OCI-LY7 (cell line): ENCODE data around the gene ZMAT5. TPM values are rescaled to one million over a fixed set of nuclear protein-coding genes. Genes with fewer than 3 reads are reported as not detected.

Source experiments
- BruUV-seq: library from RNA; stranded (reverse); fragments of 400-500 nt; replicated peaks from 2 replicates; lab custom pipeline; 2021; lab: Mats Ljungman, UMichigan
- CTCF ChIA-PET: fragments of 300-600 bp; sonication (Branson Sonifier 250); formaldehyde crosslinking; loops from one replicate; lab custom pipeline; 2022; ENCODE audit warnings: antibody characterized with exemption; ENCODE audit not compliant: unreplicated experiment; lab: Charles Lee
- POLR2A ChIA-PET: fragments of 300-600 bp; sonication (Branson Sonifier 250); formaldehyde crosslinking; loops from one replicate; lab custom pipeline; 2022; ENCODE audit warnings: antibody characterized with exemption; lab: Charles Lee
- DNase-seq: peaks from one replicate; pipeline ENCODE4 v3.0.0-alpha.2; 2015; ENCODE audit warnings: low spot score
- H2AFZ ChIP-seq: fragments of 200-600 bp; sonication (generic), shearing (Covaris generic); 2 replicates; pipeline ENCODE4 v1.6.1; 2014; ENCODE audit warnings: mild to moderate bottlenecking, antibody characterized with exemption, low read length, moderate library complexity
- H3K27ac ChIP-seq: fragments of 200-600 bp; sonication (generic); 2 replicates; pipeline ENCODE4 v1.5.1; 2014; ENCODE audit warnings: mixed run types, low read depth, mild to moderate bottlenecking, moderate library complexity, low read length, inconsistent platforms; ENCODE audit not compliant: poor library complexity, severe bottlenecking
- H3K36me3 ChIP-seq: fragments of 200-600 bp; sonication (generic); 2 replicates; pipeline ENCODE4 v1.6.1; 2014; ENCODE audit warnings: mild to moderate bottlenecking, antibody characterized with exemption, low read length, moderate library complexity, mixed read lengths; ENCODE audit not compliant: insufficient read depth
- H3K4me1 ChIP-seq: fragments of 200-600 bp; sonication (generic); 2 replicates; pipeline ENCODE4 v1.5.1; 2014; ENCODE audit warnings: mild to moderate bottlenecking, low read length; ENCODE audit not compliant: insufficient read depth, poor library complexity, severe bottlenecking
- H3K4me2 ChIP-seq: fragments of 200-600 bp; sonication (generic); 2 replicates; pipeline ENCODE4 v1.6.1; 2014; ENCODE audit warnings: mild to moderate bottlenecking, low read length
- H3K4me3 ChIP-seq: fragments of 200-600 bp; sonication (generic); 2 replicates; pipeline ENCODE4 v1.5.1; 2014; ENCODE audit warnings: mild to moderate bottlenecking, low read depth, low read length; ENCODE audit not compliant: poor library complexity, severe bottlenecking
- H3K79me2 ChIP-seq: fragments of 200-600 bp; sonication (generic); 2 replicates; pipeline ENCODE4 v1.6.1; 2016; ENCODE audit warnings: low read depth, mild to moderate bottlenecking, low read length, moderate library complexity, mixed read lengths; ENCODE audit not compliant: insufficient read depth
- H3K9me2 ChIP-seq: fragments of 200-600 bp; sonication (generic); 2 replicates; pipeline ENCODE4 v1.6.1; 2016; ENCODE audit warnings: mild to moderate bottlenecking, low read length, mixed read lengths; ENCODE audit not compliant: insufficient read depth
- H3K9me3 ChIP-seq: fragments of 200-600 bp; sonication (generic); 2 replicates; pipeline ENCODE4 v1.6.1; 2014; ENCODE audit warnings: mild to moderate bottlenecking, mixed run types, low read length, mixed read lengths
- H4K20me1 ChIP-seq: fragments of 200-600 bp; sonication (generic); 2 replicates; pipeline ENCODE4 v1.6.1; 2014; ENCODE audit warnings: mild to moderate bottlenecking, antibody characterized with exemption, low read length, moderate library complexity, mixed read lengths; ENCODE audit not compliant: insufficient read depth
- CTCF ChIP-seq: fragments of 200-600 bp; sonication (generic); conservative IDR thresholded peaks from 2 replicates; pipeline ENCODE4 v1.5.1; 2014; ENCODE audit warnings: mild to moderate bottlenecking, antibody characterized with exemption, low read length, moderate library complexity, mixed read lengths
- EZH2phosphoT487 ChIP-seq: fragments of 200-600 bp; sonication (generic); IDR thresholded peaks from 2 replicates; pipeline ENCODE4 v1.6.1; 2018; ENCODE audit warnings: low read depth, borderline replicate concordance, mild to moderate bottlenecking, mixed run types, antibody characterized with exemption, low read length, moderate library complexity, mixed read lengths
- intact Hi-C: fragments of 100-400 bp; cut with micrococcal nuclease; formaldehyde crosslinking; loops from one replicate; pipeline ENCODE4 v1.10.0; 2022; ENCODE audit not compliant: unreplicated experiment
- total RNA-seq, 2 experiments: library from RNA; depleted of rRNA in 1 of 2; stranded (reverse); fragments of >200 nt in 1 of 2; shearing (Covaris generic) in 1 of 2; gene quantifications; 2 replicates each; pipeline ENCODE4 v1.2.3, GENCODE V29; 2014 to 2022

The ZMAT5 gene
- total RNA-seq, 2 experiments from 2014 or later, result 19.1 to 21.2 TPM

DNA sequence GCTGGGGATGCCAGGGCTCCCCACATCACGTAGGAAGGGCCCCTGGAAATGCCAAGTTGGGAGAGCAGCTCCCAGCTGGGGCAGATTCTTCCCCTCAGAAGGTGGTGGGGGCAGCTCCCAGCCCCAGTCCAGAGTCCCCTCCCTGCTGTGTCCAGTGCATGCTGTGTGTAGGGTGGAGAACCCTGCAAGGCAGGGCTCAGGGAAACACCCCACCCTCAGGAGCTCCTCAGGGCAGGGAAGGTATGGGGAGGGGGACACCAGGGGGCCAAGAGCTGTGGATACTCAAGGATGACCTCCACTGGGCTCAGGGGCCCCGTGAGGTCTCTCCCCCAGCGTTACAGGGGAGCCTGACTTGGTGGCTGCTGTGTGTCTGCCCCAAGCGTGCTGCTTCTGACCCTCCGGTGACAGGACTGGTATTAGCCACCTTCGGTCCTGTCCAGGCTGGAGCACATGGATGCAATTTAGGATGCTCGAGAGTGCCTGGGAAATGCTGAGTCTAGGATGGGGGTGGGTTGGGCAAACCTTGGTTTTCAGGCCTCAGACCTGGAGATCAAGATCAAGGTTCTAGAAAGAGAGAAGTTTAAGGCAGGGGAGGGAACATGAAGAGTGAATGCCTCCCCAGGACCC, 63.1 kb downstream of the ZMAT5 start:
- H4K20me1 ChIP-seq, result no peaks in the 10 kb centered on the region
- peaks cover 38% of the 10 kb centered on the region for H3K4me1 ChIP-seq
- no peak for TF ChIP-seq CTCF
- POLR2A ChIA-PET, result no interaction called here
- H3K9me2 ChIP-seq, result no peaks in the 10 kb centered on the region
- no peak overlapping the region; the same call in 1 of the 2 replicates for H2AFZ ChIP-seq
- H3K36me3 ChIP-seq, result no peaks in the 10 kb centered on the region
- H3K9me3 ChIP-seq, result no peaks in the 10 kb centered on the region
- no peak for DNase-seq
- H3K4me3 ChIP-seq, result peak overlapping the region; percentile 14
- peak overlapping the region; percentile 75 for H3K4me2 ChIP-seq
- CTCF ChIA-PET, result interaction anchor here (0.6 kb wide), 1 partner anchor 9 kb away, joined by 3 read pairs; no protein-coding TSS in a partner anchor
- intact Hi-C loops, result no loop called here
- BruUV-seq, result no TSS peak
- no peaks in the 10 kb centered on the region for H3K79me2 ChIP-seq
- H3K27ac ChIP-seq, result peak overlapping the region; percentile 25

DNA sequence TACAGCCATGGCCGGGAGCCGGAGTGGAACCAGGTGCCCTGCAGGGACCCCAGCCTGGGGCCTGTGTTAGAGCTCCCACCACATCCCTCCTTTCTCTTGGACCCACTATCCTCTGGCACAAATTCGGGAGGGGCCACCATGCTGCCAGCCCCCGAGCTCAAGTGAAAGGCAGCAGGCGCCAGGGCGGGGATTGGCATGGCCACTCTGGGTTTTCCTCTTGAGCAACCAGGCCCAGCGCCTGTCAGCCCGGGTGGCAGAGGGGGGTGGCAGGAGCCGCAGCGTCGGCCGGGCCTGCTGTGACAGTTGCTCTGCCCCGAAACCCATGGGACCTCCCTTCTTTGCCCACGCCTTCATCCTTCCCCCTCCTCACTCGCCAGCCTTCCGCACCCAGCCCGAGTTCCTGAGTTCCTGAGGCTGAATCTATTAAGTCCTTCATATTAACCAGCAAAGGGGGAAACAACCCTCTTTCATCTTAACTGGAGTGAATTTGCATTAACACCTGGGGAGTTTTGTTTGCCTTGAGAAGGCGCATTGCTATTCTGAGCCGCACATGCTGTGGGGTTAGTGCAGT, 63.8 kb downstream of the ZMAT5 start:
- Histone ChIP-seq H2AFZ (peak overlapping the region; percentile 29; the same call in 1 of the 2 replicates), H3K36me3 (no peaks in the 10 kb centered on the region), H3K4me3 (peak overlapping the region; percentile 38), H4K20me1 (no peaks in the 10 kb centered on the region), H3K4me1 (peaks cover 38% of the 10 kb centered on the region), H3K4me2 (peak overlapping the region; percentile 75), H3K9me3 (no peaks in the 10 kb centered on the region), H3K9me2 (no peaks in the 10 kb centered on the region), H3K79me2 (no peaks in the 10 kb centered on the region), H3K27ac (peak overlapping the region; percentile 41)
- intact Hi-C loops, result no loop called here
- POLR2A ChIA-PET, result interaction anchor here (0.6 kb wide), 1 partner anchor 565 kb away, joined by 3 read pairs; no protein-coding TSS in a partner anchor
- CTCF ChIA-PET, result interaction anchor here (0.6 kb wide), 1 partner anchor 9 kb away, joined by 3 read pairs; no protein-coding TSS in a partner anchor
- no peak for TF ChIP-seq CTCF
- TF ChIP-seq EZH2phosphoT487, result no peak
- no TSS peak for BruUV-seq
- peak; percentile 72 for DNase-seq
